Lower leg skin (tissue), 4 donors: ENCODE results near the gene TDRD6. TPM values are rescaled to one million over a fixed set of nuclear protein-coding genes. Genes with fewer than 3 reads are reported as not detected.

ENCODE experiments used
- DNase-seq, 2 donors: peaks; one replicate each; pipeline ENCODE4 v3.0.0-alpha.2; 2019; ENCODE audit warnings: low spot score in 2 of 2
- H3K4me3 ChIP-seq: fragments of 200-600 bp; sonication (generic); 2 replicates; pipeline ENCODE4 v1.5.1; 2017; ENCODE audit warnings: mild to moderate bottlenecking, low read depth; ENCODE audit not compliant: poor library complexity, severe bottlenecking
- CTCF ChIP-seq, 3 donors: fragments of 450-650 bp; IDR thresholded peaks; one replicate each; pipeline ENCODE4 v1.5.1; 2016; ENCODE audit warnings: antibody characterized with exemption in 3 of 3, mild to moderate bottlenecking in 3 of 3, moderate library complexity in 2 of 3
- POLR2A ChIP-seq, 2 donors: fragments of 450-650 bp; IDR thresholded peaks; one replicate each; pipeline ENCODE4 v1.6.1; 2016 to 2017; ENCODE audit warnings: antibody characterized with exemption in 2 of 2, mild to moderate bottlenecking in 1 of 2, moderate library complexity in 1 of 2
- WGBS, 2 donors: methylation state at CpG; one replicate each; pipeline ENCODE4 v1.1.5; 2018; 5-methylcytosine and 5-hydroxymethylcytosine counted together
- intact Hi-C: fragments of 100-400 bp; cut with DNase I; formaldehyde crosslinking; loops from one replicate; pipeline ENCODE4 v1.15.0; 2023; ENCODE audit warnings: low total_unique reads
- total RNA-seq, 4 donors: library from RNA; depleted of rRNA; stranded (reverse); fragments of >200 nt; gene quantifications; one replicate each; pipeline ENCODE4 v1.1.0, GENCODE V29; 2016

Gene TDRD6
- total RNA-seq, 4 donors from 2014 or later = 0.21 to 0.59 (median 0.32) TPM

GRCh38 chr6:46711491-46711890 is 23.8 kb downstream of the TDRD6 start:
- intact Hi-C loops = no loop called here

GRCh38 chr6:46715141-46715540 is 27.5 kb downstream of the TDRD6 start:
- DNase-seq = no peak
- TF ChIP-seq POLR2A (IDR thresholded peaks at IDR 0.05) (no peak), CTCF (IDR thresholded peaks at IDR 0.05) (no peak)
- intact Hi-C loops = no loop called here
- no peak overlapping the region for H3K4me3 ChIP-seq

More at GRCh38 chr6:46711491-46711890, 23.8 kb downstream of the TDRD6 start:
- TF ChIP-seq CTCF (IDR thresholded peaks at IDR 0.05) (no peak), POLR2A (IDR thresholded peaks at IDR 0.05) (no peak)
- H3K4me3 ChIP-seq = no peak overlapping the region
- 78 to 91% methylated on average over 1 of the region's 1 CpG for WGBS, 2 donors
- DNase-seq = no peak

GRCh38 chr6:46719099-46719498 is 31.4 kb downstream of the TDRD6 start:
- 22 to 25% methylated on average over 1 of the region's 1 CpG for WGBS, 2 donors

GRCh38 chr6:46720401-46720800 is 32.7 kb downstream of the TDRD6 start:
- TF ChIP-seq CTCF (IDR thresholded peaks at IDR 0.05) (no peak), POLR2A (IDR thresholded peaks at IDR 0.05) (no peak)
- H3K4me3 ChIP-seq = no peak overlapping the region
- intact Hi-C loops = no loop called here
- DNase-seq = no peak
- 81 to 94% methylated on average over 1 of the region's 1 CpG for WGBS, 2 donors

More at GRCh38 chr6:46719099-46719498, 31.4 kb downstream of the TDRD6 start:
- no peak for DNase-seq
- intact Hi-C loops = no loop called here
- H3K4me3 ChIP-seq = no peak overlapping the region
- TF ChIP-seq CTCF (IDR thresholded peaks at IDR 0.05) (no peak), POLR2A (IDR thresholded peaks at IDR 0.05) (no peak)

- DNase-seq = no peak
- no peak for TF ChIP-seq CTCF (IDR thresholded peaks at IDR 0.05)
- TF ChIP-seq POLR2A (IDR thresholded peaks at IDR 0.05) = no peak
- no peak overlapping the region for H3K4me3 ChIP-seq
- intact Hi-C loops = no loop called here
- WGBS, 2 donors = 64 to 86% methylated on average over 1 of the region's 1 CpG
Measured at GRCh38 chr6:46729787-46730326, 42.2 kb downstream of the TDRD6 start.

GRCh38 chr6:46730921-46731461 is 43.3 kb downstream of the TDRD6 start:
- 58 to 73% methylated on average over 4 of the region's 4 CpGs for WGBS, 2 donors
- DNase-seq = no peak
- intact Hi-C loops = no loop called here

More at GRCh38 chr6:46730921-46731461, 43.3 kb downstream of the TDRD6 start:
- no peak for TF ChIP-seq CTCF (IDR thresholded peaks at IDR 0.05)
- TF ChIP-seq POLR2A (IDR thresholded peaks at IDR 0.05) = no peak
- no peak overlapping the region for H3K4me3 ChIP-seq
